ENCODE results near the gene SPAG8. TPM values are rescaled to one million over a fixed set of nuclear protein-coding genes. Genes with fewer than 3 reads are reported as not detected.
A peak's percentile ranks its signal among the peaks of the same experiment; 100 is the strongest.

The SPAG8 gene
- polyA plus RNA-seq, 1 donor from 2014 or later: 1.1 TPM

- Mint-ChIP-seq H3K9me3 (no peaks in the 10 kb centered on the region), H3K27ac (no peak overlapping the region), H3K4me3 (no peak overlapping the region), H3K4me1 (peaks cover 0 to 1% (median 0%) of the 10 kb centered on the region in 3 donors), H3K36me3 (peaks cover 6% of the 10 kb centered on the region), H3K27me3 (no peaks in the 10 kb centered on the region)
These were observed 31.0 kb downstream of the SPAG8 start for GRCh38 chr9:35781066-35781465.

- no peaks in the 10 kb centered on the region for H3K9me3 Mint-ChIP-seq
- no peaks in the 10 kb centered on the region for H3K27me3 Mint-ChIP-seq
- H3K27ac Mint-ChIP-seq: no peak overlapping the region
- H3K36me3 Mint-ChIP-seq: peaks cover 3% of the 10 kb centered on the region
- H3K4me1 Mint-ChIP-seq: peaks cover 2 to 8% (median 6%) of the 10 kb centered on the region in 3 donors
- H3K4me3 Mint-ChIP-seq: no peak overlapping the region
These were observed 33.6 kb downstream of the SPAG8 start for GRCh38 chr9:35778496-35778895.

GRCh38 chr9:35776018-35776417 is 36.0 kb downstream of the SPAG8 start:
- Mint-ChIP-seq H3K4me1 (peaks cover 2 to 8% (median 6%) of the 10 kb centered on the region in 3 donors), H3K36me3 (peaks cover 2% of the 10 kb centered on the region), H3K27me3 (no peaks in the 10 kb centered on the region), H3K9me3 (no peaks in the 10 kb centered on the region), H3K27ac (peak overlapping the region in 2 of 3 donors; percentile 78 to 83), H3K4me3 (no peak overlapping the region)

- Mint-ChIP-seq H3K27ac (no peak overlapping the region), H3K27me3 (no peaks in the 10 kb centered on the region), H3K4me1 (peaks cover 2 to 8% (median 6%) of the 10 kb centered on the region in 3 donors), H3K36me3 (no peaks in the 10 kb centered on the region), H3K9me3 (no peaks in the 10 kb centered on the region), H3K4me3 (no peak overlapping the region)
These were observed 37.0 kb downstream of the SPAG8 start for GRCh38 chr9:35774907-35775635.

- no peaks in the 10 kb centered on the region for H3K36me3 Mint-ChIP-seq
- no peak overlapping the region for H3K4me3 Mint-ChIP-seq
- peaks cover 2 to 10% (median 6%) of the 10 kb centered on the region in 3 donors for H3K4me1 Mint-ChIP-seq
- no peaks in the 10 kb centered on the region for H3K9me3 Mint-ChIP-seq
- H3K27me3 Mint-ChIP-seq: no peaks in the 10 kb centered on the region
- no peak overlapping the region for H3K27ac Mint-ChIP-seq
These were observed 40.1 kb downstream of the SPAG8 start for GRCh38 chr9:35771943-35772342.

- H3K27ac Mint-ChIP-seq: no peak overlapping the region
- peaks cover 2 to 10% (median 6%) of the 10 kb centered on the region in 3 donors for H3K4me1 Mint-ChIP-seq
- H3K27me3 Mint-ChIP-seq: no peaks in the 10 kb centered on the region
- no peaks in the 10 kb centered on the region for H3K9me3 Mint-ChIP-seq
- H3K4me3 Mint-ChIP-seq: no peak overlapping the region
- no peaks in the 10 kb centered on the region for H3K36me3 Mint-ChIP-seq
These were observed 40.5 kb downstream of the SPAG8 start for GRCh38 chr9:35771534-35771933.

GRCh38 chr9:35771075-35771433 is 41.0 kb downstream of the SPAG8 start:
- Mint-ChIP-seq H3K27me3 (no peaks in the 10 kb centered on the region), H3K4me3 (no peak overlapping the region), H3K4me1 (peaks cover 3 to 14% (median 4%) of the 10 kb centered on the region in 3 donors), H3K9me3 (no peaks in the 10 kb centered on the region), H3K36me3 (no peaks in the 10 kb centered on the region), H3K27ac (no peak overlapping the region)

- H3K4me1 Mint-ChIP-seq: peaks cover 0 to 7% (median 1%) of the 10 kb centered on the region in 3 donors
- H3K4me3 Mint-ChIP-seq: no peak overlapping the region
- no peak overlapping the region for H3K27ac Mint-ChIP-seq
- H3K9me3 Mint-ChIP-seq: no peaks in the 10 kb centered on the region
- no peaks in the 10 kb centered on the region for H3K36me3 Mint-ChIP-seq
- no peaks in the 10 kb centered on the region for H3K27me3 Mint-ChIP-seq
These were observed 42.3 kb downstream of the SPAG8 start for GRCh38 chr9:35769763-35770162.

GRCh38 chr9:35767458-35767857 is 44.6 kb downstream of the SPAG8 start:
- Mint-ChIP-seq H3K9me3 (no peaks in the 10 kb centered on the region), H3K4me3 (no peak overlapping the region), H3K4me1 (peaks cover 1 to 9% (median 7%) of the 10 kb centered on the region in 3 donors), H3K27me3 (no peaks in the 10 kb centered on the region), H3K36me3 (peaks cover 4% of the 10 kb centered on the region), H3K27ac (no peak overlapping the region)

- H3K4me3 Mint-ChIP-seq: no peak overlapping the region
- no peaks in the 10 kb centered on the region for H3K27me3 Mint-ChIP-seq
- H3K27ac Mint-ChIP-seq: no peak overlapping the region
- no peaks in the 10 kb centered on the region for H3K9me3 Mint-ChIP-seq
- peaks cover 4% of the 10 kb centered on the region for H3K36me3 Mint-ChIP-seq
- peaks cover 6 to 11% (median 11%) of the 10 kb centered on the region in 3 donors for H3K4me1 Mint-ChIP-seq
These were observed 45.1 kb downstream of the SPAG8 start for GRCh38 chr9:35766997-35767396.

- H3K27me3 Mint-ChIP-seq: no peaks in the 10 kb centered on the region
- no peak overlapping the region for H3K4me3 Mint-ChIP-seq
- H3K36me3 Mint-ChIP-seq: peaks cover 4% of the 10 kb centered on the region
- no peaks in the 10 kb centered on the region for H3K9me3 Mint-ChIP-seq
- H3K27ac Mint-ChIP-seq: no peak overlapping the region
- peaks cover 12 to 25% (median 23%) of the 10 kb centered on the region in 3 donors for H3K4me1 Mint-ChIP-seq
These were observed 48.3 kb downstream of the SPAG8 start for GRCh38 chr9:35763803-35764202.

- H3K27me3 Mint-ChIP-seq: no peaks in the 10 kb centered on the region
- peaks cover 16 to 31% (median 26%) of the 10 kb centered on the region in 3 donors for H3K4me1 Mint-ChIP-seq
- peak overlapping the region in 1 of 3 donors; percentile 33 for H3K27ac Mint-ChIP-seq
- no peaks in the 10 kb centered on the region for H3K9me3 Mint-ChIP-seq
- H3K4me3 Mint-ChIP-seq: no peak overlapping the region
- H3K36me3 Mint-ChIP-seq: peaks cover 4% of the 10 kb centered on the region
These were observed 48.9 kb downstream of the SPAG8 start for GRCh38 chr9:35763181-35763580.

GRCh38 chr9:35760651-35761050 is 51.4 kb downstream of the SPAG8 start:
- Mint-ChIP-seq H3K27me3 (no peaks in the 10 kb centered on the region), H3K36me3 (peaks cover 4% of the 10 kb centered on the region), H3K4me3 (peak overlapping the region in 1 of 4 donors; percentile 67)

GRCh38 chr9:35759795-35760194 is 52.3 kb downstream of the SPAG8 start:
- H3K27me3 Mint-ChIP-seq: no peaks in the 10 kb centered on the region
- peaks cover 32 to 48% (median 34%) of the 10 kb centered on the region in 3 donors for H3K4me1 Mint-ChIP-seq
- peaks cover 4% of the 10 kb centered on the region for H3K36me3 Mint-ChIP-seq
- H3K9me3 Mint-ChIP-seq: no peaks in the 10 kb centered on the region
- peak overlapping the region in 2 of 3 donors; percentile 82 to 95 for H3K27ac Mint-ChIP-seq
- peak overlapping the region in 3 of 4 donors; percentile 10 to 67 (median 32) for H3K4me3 Mint-ChIP-seq

More at GRCh38 chr9:35760651-35761050, 51.4 kb downstream of the SPAG8 start:
- no peak overlapping the region for H3K27ac Mint-ChIP-seq
- no peaks in the 10 kb centered on the region for H3K9me3 Mint-ChIP-seq
- H3K4me1 Mint-ChIP-seq: peaks cover 29 to 47% (median 32%) of the 10 kb centered on the region in 3 donors

Measured in IgD-negative memory B cell (primary cell).